Thoracic aorta (tissue), 2 donors: Measurements from ENCODE around the gene SPINT4. TPM values are rescaled to one million over a fixed set of nuclear protein-coding genes. Genes with fewer than 3 reads are reported as not detected.
"Not testable (repeated sequence)": the region's sequence is repeated elsewhere in the genome, so short reads cannot be mapped to it uniquely, and the experiment has no call there.

Experiments used
- ATAC-seq: fragments of 150-250 bp; one replicate; pipeline ENCODE4 v1.8.0; 2017; ENCODE audit warnings: low read depth; ENCODE audit not compliant: insufficient number of reproducible peaks, low FRiP score
- DNase-seq: peaks from one replicate; pipeline ENCODE4 v3.0.0-alpha.2; 2020; ENCODE audit warnings: low spot score
- H3K27ac ChIP-seq, 2 donors: fragments of 200-600 bp; sonication (generic); 1 replicate in 1 of 2; 2 replicates in 1 of 2; pipeline ENCODE4 v1.5.1; 2016; ENCODE audit warnings: mild to moderate bottlenecking in 2 of 2, moderate library complexity in 2 of 2
- H3K27me3 ChIP-seq: fragments of 200-600 bp; sonication (generic); replicated peaks from 2 replicates; pipeline ENCODE4 v1.6.0; 2016; ENCODE audit warnings: mild to moderate bottlenecking; ENCODE audit not compliant: insufficient read depth
- H3K36me3 ChIP-seq: fragments of 200-600 bp; sonication (generic); one replicate; pipeline ENCODE4 v1.5.1; 2016
- H3K4me1 ChIP-seq, 2 donors: fragments of 200-600 bp; sonication (generic); 1 replicate in 1 of 2; 2 replicates in 1 of 2; pipeline versions ENCODE4 v1.5.1 to v1.6.0; 2016; ENCODE audit warnings: low read depth in 2 of 2, mild to moderate bottlenecking in 1 of 2; ENCODE audit not compliant: control insufficient read depth in 1 of 2
- H3K4me3 ChIP-seq: fragments of 200-600 bp; sonication (generic); 2 replicates; pipeline ENCODE4 v1.5.1; 2016; ENCODE audit warnings: mild to moderate bottlenecking
- H3K9me3 ChIP-seq: fragments of 200-600 bp; sonication (generic); 2 replicates; pipeline ENCODE4 v1.5.1; 2016
- total RNA-seq, 2 donors: library from RNA; depleted of rRNA; stranded (reverse); fragments of >200 nt; gene quantifications; one replicate each; pipeline versions ENCODE4 v1.1.0 to v1.2.3, GENCODE V29; 2016
- TF ChIP-seq, protein P1 (sequence below): fragments of 200-600 bp; sonication (generic); IDR thresholded peaks from one replicate; pipeline ENCODE4 v1.5.1; 2019; ENCODE audit warnings: antibody characterized with exemption

SPINT4 gene
- total RNA-seq, 2 donors from 2014 or later, result not detected

DNA sequence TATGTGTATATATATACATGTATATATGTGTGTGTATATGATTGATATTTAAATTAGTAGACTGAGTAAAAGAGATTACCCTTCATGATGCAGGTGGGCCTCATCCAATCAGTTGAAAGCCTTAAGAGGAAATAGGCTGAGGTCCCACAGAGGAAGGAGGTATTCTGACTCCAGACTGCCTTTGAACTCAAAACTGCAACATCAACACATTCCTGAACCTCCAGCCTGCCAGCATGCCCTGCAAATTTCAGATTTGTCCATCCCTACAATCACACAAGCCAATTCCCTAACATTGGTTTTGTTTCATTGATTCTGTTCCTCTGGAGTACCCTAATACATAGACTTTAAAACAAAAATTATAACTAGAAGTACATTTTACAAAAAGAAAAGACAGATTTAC, 22.9 kb downstream of the SPINT4 start:
- H3K4me3 ChIP-seq, result no peak overlapping the region
- DNase-seq (no peak), ATAC-seq (no peak)
- H3K36me3 ChIP-seq, result no peaks in the 10 kb centered on the region
- no peaks in the 10 kb centered on the region for H3K27me3 ChIP-seq
- H3K9me3 ChIP-seq, result no peaks in the 10 kb centered on the region
- TF ChIP-seq, protein P1, sequence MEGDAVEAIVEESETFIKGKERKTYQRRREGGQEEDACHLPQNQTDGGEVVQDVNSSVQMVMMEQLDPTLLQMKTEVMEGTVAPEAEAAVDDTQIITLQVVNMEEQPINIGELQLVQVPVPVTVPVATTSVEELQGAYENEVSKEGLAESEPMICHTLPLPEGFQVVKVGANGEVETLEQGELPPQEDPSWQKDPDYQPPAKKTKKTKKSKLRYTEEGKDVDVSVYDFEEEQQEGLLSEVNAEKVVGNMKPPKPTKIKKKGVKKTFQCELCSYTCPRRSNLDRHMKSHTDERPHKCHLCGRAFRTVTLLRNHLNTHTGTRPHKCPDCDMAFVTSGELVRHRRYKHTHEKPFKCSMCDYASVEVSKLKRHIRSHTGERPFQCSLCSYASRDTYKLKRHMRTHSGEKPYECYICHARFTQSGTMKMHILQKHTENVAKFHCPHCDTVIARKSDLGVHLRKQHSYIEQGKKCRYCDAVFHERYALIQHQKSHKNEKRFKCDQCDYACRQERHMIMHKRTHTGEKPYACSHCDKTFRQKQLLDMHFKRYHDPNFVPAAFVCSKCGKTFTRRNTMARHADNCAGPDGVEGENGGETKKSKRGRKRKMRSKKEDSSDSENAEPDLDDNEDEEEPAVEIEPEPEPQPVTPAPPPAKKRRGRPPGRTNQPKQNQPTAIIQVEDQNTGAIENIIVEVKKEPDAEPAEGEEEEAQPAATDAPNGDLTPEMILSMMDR, result no peak
- H3K27ac ChIP-seq, result no peak overlapping the region
- H3K4me1 ChIP-seq, result no peaks in the 10 kb centered on the region

DNA sequence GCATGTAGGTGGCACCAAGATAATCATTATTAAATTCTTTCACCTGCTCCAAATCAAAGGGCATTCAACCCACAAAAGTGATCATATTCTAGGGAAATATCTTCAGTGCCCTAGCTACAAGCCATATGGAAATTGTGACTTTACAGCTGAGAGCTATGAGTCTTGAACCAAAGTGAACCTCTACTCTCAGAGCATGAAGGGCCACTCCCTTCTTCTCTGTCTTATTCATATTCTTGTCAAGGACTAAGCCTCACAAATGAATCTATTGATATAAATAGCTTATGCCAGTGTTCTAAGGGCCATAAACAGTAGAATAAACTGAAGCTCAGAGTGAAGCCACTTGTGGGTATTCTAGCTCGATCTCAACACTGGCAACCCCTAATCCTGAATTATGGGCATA, 29.6 kb downstream of the SPINT4 start:
- TF ChIP-seq, protein P1, result no peak
- no peak for DNase-seq
- ATAC-seq, result no peak
- Histone ChIP-seq H3K9me3 (no peaks in the 10 kb centered on the region), H3K27ac (no peak overlapping the region), H3K36me3 (no peaks in the 10 kb centered on the region), H3K27me3 (no peaks in the 10 kb centered on the region), H3K4me1 (no peaks in the 10 kb centered on the region), H3K4me3 (no peak overlapping the region)

DNA sequence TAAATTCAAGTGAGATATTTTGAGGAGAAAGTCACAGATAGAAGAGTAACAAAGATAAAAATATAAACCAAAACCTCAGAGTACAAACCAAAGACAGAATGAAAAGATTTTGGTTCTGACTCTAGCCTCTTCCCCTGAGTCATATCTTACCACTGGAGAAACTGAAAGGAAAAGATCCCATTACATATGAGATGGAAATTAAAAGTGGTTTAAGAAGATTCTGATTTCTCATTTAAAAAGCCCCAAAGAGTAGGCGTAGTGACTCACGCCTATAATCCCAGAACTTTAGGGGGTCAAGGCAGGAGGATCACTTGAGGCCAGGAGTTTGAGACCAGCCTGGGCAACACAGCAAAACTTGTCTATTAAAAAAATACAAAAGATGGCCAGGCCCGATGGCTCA, 30.6 kb downstream of the SPINT4 start:
- H3K27me3 ChIP-seq, result no peaks in the 10 kb centered on the region
- no peaks in the 10 kb centered on the region for H3K4me1 ChIP-seq
- TF ChIP-seq, protein P1, result no peak
- H3K36me3 ChIP-seq, result no peaks in the 10 kb centered on the region
- H3K4me3 ChIP-seq, result no peak overlapping the region
- DNase-seq (no peak), ATAC-seq (no peak)
- H3K27ac ChIP-seq, result no peak overlapping the region
- no peaks in the 10 kb centered on the region for H3K9me3 ChIP-seq

DNA sequence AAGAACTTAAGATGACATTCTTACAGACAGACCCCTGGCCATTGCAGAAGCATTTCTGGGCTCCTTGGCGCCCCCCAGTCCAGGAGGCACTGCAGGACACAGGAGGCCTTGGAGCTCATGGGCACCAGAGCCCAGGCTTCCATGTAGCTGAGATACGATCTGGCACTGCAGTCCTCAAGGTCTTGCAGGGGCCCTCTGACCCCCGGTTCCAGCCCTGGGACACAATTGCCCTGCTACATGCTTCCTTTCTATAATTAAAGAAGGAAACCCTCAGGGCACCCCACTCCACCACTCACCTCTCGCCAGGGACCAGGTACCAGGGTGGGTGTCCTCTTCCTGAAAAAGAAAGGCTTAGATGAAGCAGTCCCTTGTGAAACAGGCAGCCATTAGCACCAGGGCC, 35.9 kb downstream of the SPINT4 start:
- ATAC-seq, result no peak
- Histone ChIP-seq H3K4me1 (no peaks in the 10 kb centered on the region), H3K27me3 (no peaks in the 10 kb centered on the region), H3K27ac (no peak overlapping the region), H3K9me3 (no peaks in the 10 kb centered on the region), H3K4me3 (no peak overlapping the region), H3K36me3 (no peaks in the 10 kb centered on the region)
- no peak for DNase-seq
- TF ChIP-seq, protein P1, result no peak

DNA sequence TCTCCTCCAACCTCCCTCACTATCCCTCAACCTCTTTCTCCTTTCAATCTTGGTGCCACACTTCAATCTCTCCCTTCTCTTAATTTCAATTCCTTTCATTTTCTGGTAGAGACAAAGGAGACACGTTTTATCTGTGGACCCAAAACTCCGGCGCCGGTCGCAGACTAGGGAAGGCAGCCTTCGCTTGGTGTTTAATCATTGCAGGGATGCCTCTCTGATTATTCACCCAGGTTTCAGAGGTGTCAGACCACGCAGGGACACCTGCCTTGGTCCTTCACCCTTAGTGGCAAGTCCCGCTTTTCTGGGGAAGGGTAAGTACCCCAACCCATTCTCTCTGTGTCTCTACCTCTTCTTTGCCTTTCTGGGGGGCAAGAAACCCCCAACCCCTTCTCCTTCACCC, 37.8 kb downstream of the SPINT4 start:
- not testable (repeated sequence) for H3K27me3 ChIP-seq, H3K9me3 ChIP-seq, H3K4me1 ChIP-seq, DNase-seq, H3K4me3 ChIP-seq, H3K36me3 ChIP-seq, ATAC-seq, H3K27ac ChIP-seq

DNA sequence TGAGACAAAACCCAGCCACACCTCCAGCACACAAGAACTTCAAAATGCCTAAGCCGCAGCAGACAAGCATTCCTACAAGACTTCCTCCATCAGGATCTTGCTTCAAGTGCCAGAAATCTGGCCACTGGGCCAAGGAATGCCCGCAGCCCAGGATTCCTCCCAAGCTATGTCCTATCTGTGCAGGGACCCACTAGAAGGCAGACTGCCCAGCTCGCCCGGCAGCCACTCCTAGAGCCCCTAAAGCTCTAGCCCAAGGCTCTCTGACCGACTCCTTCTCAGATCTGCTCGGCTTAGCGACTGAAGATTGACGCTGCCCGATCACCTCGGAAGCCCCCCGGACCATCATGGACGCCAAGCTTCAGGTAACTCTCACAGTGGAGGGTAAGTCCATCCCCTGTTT, 39.8 kb downstream of the SPINT4 start:
- not testable (repeated sequence) for ATAC-seq, H3K36me3 ChIP-seq, H3K9me3 ChIP-seq, DNase-seq, H3K27ac ChIP-seq, H3K27me3 ChIP-seq, H3K4me3 ChIP-seq, H3K4me1 ChIP-seq

DNA sequence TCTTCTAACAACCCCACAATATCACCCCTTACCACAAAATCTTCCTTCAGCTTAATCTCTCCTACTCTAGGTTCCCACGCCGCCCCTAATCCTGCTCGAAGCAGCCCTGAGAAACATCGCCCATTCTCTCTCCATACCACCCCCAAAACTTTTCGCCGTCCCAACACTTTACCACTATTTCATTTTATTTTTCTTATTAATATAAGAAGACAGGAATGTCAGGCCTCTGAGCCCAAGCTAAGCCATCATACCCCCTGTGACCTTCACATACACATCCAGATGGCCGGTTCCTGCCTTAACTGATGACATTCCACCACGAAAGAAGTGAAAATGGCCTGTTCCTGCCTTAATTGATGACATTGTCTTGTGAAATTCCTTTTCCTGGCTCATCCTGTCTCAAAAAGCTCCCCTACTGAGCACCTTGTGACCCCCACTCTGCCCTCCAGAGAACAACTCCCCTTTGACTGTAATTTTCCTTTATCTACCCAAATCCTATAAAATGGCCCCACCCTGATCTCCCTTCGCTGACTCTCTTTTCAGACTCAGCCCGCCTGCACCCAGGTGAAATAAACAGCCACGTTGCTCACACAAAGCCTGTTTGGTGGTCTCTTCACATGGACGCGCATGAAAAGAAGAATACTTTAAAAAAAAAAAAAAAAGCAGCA, 42.6 kb downstream of the SPINT4 start:
- not testable (repeated sequence) for H3K36me3 ChIP-seq, DNase-seq, H3K27ac ChIP-seq, H3K9me3 ChIP-seq, ATAC-seq, H3K4me3 ChIP-seq, H3K27me3 ChIP-seq, H3K4me1 ChIP-seq
